ENCODE data around the gene PLEKHS1. TPM values are rescaled to one million over a fixed set of nuclear protein-coding genes. Genes with fewer than 3 reads are reported as not detected.
A peak's percentile ranks its signal among the peaks of the same experiment; 100 is the strongest.

The PLEKHS1 gene
- total RNA-seq = not detected
- polyA plus RNA-seq = under 1 TPM; 0.02 to 0.07 (median 0.03) TPM
- long read RNA-seq, donor 1 = 0 reads
- long read RNA-seq, donor 2 = 0 reads

GRCh38 chr10:113751181-113751732, at the start of gene PLEKHS1:
TSS of gene PLEKHS1 (plus strand) at chr10:113751682. CDS start at chr10:113755278, 3,596 bp downstream.
- H3K27me3 ChIP-seq (replicated peaks in 1 of 7) = no peaks in the 10 kb centered on the region
- 94 to 99% (median 95%) methylated on average over 3 of the region's 3 CpGs for WGBS, 5 donors
- no peak within 1 kb of the TSS for H3K27ac ChIP-seq
- H3K4me1 ChIP-seq = peaks cover 0 to 3% (median 0%) of the 10 kb centered on the region in 6 donors
- H3K9me3 ChIP-seq = no peaks in the 10 kb centered on the region
- DNase-seq = no peak
- intact Hi-C loops (cut with DNase I; ENCODE audit: low total_unique reads) = no loop called here
- H3K36me3 ChIP-seq = no peaks in the 10 kb centered on the region
- TF ChIP-seq POLR2AphosphoS5 (IDR thresholded peaks at IDR 0.05) (no peak), CTCF (IDR thresholded peaks at IDR 0.05 in 8 of 11, conservative IDR thresholded peaks at IDR 0.05 in 3 of 11) (no peak), POLR2A (IDR thresholded peaks at IDR 0.05) (no peak)
- no peak within 1 kb of the TSS for H3K4me3 ChIP-seq

GRCh38 chr10:113704637-113705343, 46.7 kb upstream of the PLEKHS1 start:
- Histone ChIP-seq H3K27ac (no peak overlapping the region), H3K4me1 (peaks cover 8 to 46% (median 17%) of the 10 kb centered on the region in 6 donors), H3K4me3 (no peak overlapping the region), H3K9me3 (no peaks in the 10 kb centered on the region), H3K27me3 (replicated peaks in 1 of 7) (no peaks in the 10 kb centered on the region), H3K36me3 (peaks cover 0 to 51% (median 3%) of the 10 kb centered on the region in 6 donors)
- no peak for DNase-seq
- intact Hi-C loops (cut with DNase I; ENCODE audit: low total_unique reads) = no loop called here
- TF ChIP-seq CTCF (IDR thresholded peaks at IDR 0.05 in 8 of 11, conservative IDR thresholded peaks at IDR 0.05 in 3 of 11) (peak in 9 of 11 experiments; percentile 14 to 63 (median 49)), POLR2A (IDR thresholded peaks at IDR 0.05) (no peak), POLR2AphosphoS5 (IDR thresholded peaks at IDR 0.05) (no peak)
- 53 to 74% (median 69%) methylated on average over 6 of the region's 6 CpGs for WGBS, 5 donors

- H3K4me3 ChIP-seq = no peak overlapping the region
- no peaks in the 10 kb centered on the region for H3K27me3 ChIP-seq (replicated peaks in 1 of 7)
- H3K4me1 ChIP-seq = peaks cover 11 to 51% (median 21%) of the 10 kb centered on the region in 6 donors
- peaks cover 0 to 46% (median under 1%) of the 10 kb centered on the region in 6 donors for H3K36me3 ChIP-seq
- no peak overlapping the region for H3K27ac ChIP-seq
- no peak for DNase-seq
- no peaks in the 10 kb centered on the region for H3K9me3 ChIP-seq
- intact Hi-C loops (cut with DNase I; ENCODE audit: low total_unique reads) = no loop called here
- TF ChIP-seq POLR2AphosphoS5 (IDR thresholded peaks at IDR 0.05) (no peak), CTCF (IDR thresholded peaks at IDR 0.05 in 8 of 11, conservative IDR thresholded peaks at IDR 0.05 in 3 of 11) (peak in 1 of 11 experiments; percentile 6)
Observed at GRCh38 chr10:113705344-113705652, 46.2 kb upstream of the PLEKHS1 start.

GRCh38 chr10:113706623-113707022, 44.9 kb upstream of the PLEKHS1 start:
- TF ChIP-seq CTCF (IDR thresholded peaks at IDR 0.05 in 8 of 11, conservative IDR thresholded peaks at IDR 0.05 in 3 of 11) (no peak), POLR2A (IDR thresholded peaks at IDR 0.05) (no peak), POLR2AphosphoS5 (IDR thresholded peaks at IDR 0.05) (no peak)
- no peaks in the 10 kb centered on the region for H3K9me3 ChIP-seq
- intact Hi-C loops (cut with DNase I; ENCODE audit: low total_unique reads) = no loop called here
- no peak overlapping the region for H3K4me3 ChIP-seq
- peaks cover 0 to 45% (median 0%) of the 10 kb centered on the region in 6 donors for H3K36me3 ChIP-seq
- peaks cover 11 to 51% (median 22%) of the 10 kb centered on the region in 6 donors for H3K4me1 ChIP-seq
- H3K27me3 ChIP-seq (replicated peaks in 1 of 7) = no peaks in the 10 kb centered on the region
- H3K27ac ChIP-seq = no peak overlapping the region
- WGBS, 5 donors = 66 to 72% (median 71%) methylated on average over 5 of the region's 5 CpGs
- DNase-seq = no peak

Data from spleen (tissue), 13 donors.